ENCODE measurements around the gene MYO3B. TPM values are rescaled to one million over a fixed set of nuclear protein-coding genes. Genes with fewer than 3 reads are reported as not detected.
"Not testable (repeated sequence)": the region's sequence is repeated elsewhere in the genome, so short reads cannot be mapped to it uniquely, and the experiment has no call there.

MYO3B gene
- total and polyA plus RNA-seq, 8 donors: 0.38 to 1.3 (median 0.52) TPM

GRCh38 chr2:170345607-170346006 lies 167.7 kb downstream of the MYO3B start:
- no peaks in the 10 kb centered on the region for H3K27me3 ChIP-seq
- WGBS, 2 donors: 73 to 81% methylated on average over 2 of the region's 2 CpGs
- no peak overlapping the region for H3K27ac ChIP-seq
- no peak for TF ChIP-seq CTCF (IDR thresholded peaks at IDR 0.05)
- H3K4me3 ChIP-seq: no peak overlapping the region
- ATAC-seq: no peak
- no peak for DNase-seq
- H3K4me1 ChIP-seq: no peaks in the 10 kb centered on the region
- H3K36me3 ChIP-seq: no peaks in the 10 kb centered on the region
- H3K9me3 ChIP-seq: no peaks in the 10 kb centered on the region
- intact Hi-C loops (cut with DNase I): no loop called here
- no peak for FAIRE-seq

DNA sequence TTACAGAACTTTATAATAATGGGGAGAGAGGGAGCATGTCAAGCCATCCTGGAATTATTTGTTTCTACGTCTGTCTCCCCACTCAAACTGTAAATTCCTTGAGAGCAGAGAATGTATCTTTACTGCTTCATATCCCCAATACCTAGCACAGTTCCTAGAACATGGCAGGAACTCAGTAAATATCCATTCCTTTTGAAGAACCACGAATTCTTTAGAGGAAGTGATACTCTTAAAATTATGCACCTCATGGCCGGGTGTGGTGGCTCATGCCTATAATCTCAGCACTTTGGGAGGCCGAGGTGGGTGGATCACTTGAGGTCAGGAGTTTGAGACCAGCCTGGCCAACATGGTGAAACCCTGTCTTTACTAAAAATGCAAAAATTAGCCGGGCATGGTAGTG lies 171.3 kb downstream of the MYO3B start:
- H3K27ac ChIP-seq; H3K4me3 ChIP-seq; FAIRE-seq; ATAC-seq; DNase-seq; intact Hi-C loops (cut with DNase I); H3K4me1 ChIP-seq; H3K36me3 ChIP-seq; H3K9me3 ChIP-seq; H3K27me3 ChIP-seq: not testable (repeated sequence)
- 46 to 58% methylated on average over 5 of the region's 5 CpGs for WGBS, 2 donors

DNA sequence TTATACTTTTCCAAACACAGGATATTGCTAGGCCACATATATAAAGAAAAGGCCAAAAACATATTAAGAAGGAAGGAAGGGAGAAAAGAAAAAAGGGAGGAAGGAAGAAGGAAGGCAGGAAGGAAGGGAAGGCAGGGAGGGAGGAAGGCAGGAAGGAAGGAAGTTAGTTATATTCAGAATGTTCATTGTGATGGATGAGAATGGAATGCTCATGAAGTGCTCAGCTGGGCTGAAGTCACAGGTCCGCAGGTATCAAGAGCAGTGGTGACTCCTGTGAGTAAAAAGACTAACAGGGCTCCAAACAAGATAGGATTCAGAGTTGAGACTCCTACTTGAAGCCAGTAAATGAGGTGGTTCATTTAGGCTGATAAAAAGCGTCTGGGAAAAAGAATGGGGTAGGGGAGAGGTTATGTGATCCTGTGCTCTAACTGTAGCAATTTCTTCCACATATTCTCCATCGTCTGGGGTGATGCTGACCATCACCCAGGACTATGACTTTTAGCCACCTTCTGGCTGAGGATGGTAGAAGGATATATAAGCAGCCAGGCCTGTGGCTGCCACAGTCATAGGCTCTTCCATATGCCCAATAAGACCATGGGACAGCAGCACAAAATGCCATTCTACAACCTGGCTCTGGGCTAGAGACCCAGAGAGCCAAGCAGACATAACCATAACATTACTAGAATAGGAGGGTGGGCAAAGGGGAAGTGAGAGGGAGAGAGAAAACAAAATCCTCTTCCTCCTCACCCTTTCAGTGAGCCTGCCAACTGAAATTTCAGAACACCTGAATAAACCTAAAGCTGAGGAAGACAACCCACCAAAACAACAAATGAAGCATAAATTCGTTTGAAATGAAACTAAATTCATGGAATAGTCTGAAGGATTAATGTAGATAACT lies 173.2 kb downstream of the MYO3B start:
- intact Hi-C loops (cut with DNase I): no loop called here
- TF ChIP-seq CTCF (IDR thresholded peaks at IDR 0.05): no peak
- H3K27me3 ChIP-seq: no peaks in the 10 kb centered on the region
- ATAC-seq (no peak), DNase-seq (no peak), FAIRE-seq (no peak)
- no peak overlapping the region for H3K27ac ChIP-seq
- WGBS, 2 donors: 56 to 75% methylated on average over 4 of the region's 4 CpGs
- no peaks in the 10 kb centered on the region for H3K4me1 ChIP-seq
- H3K9me3 ChIP-seq: no peaks in the 10 kb centered on the region
- H3K4me3 ChIP-seq: no peak overlapping the region
- no peaks in the 10 kb centered on the region for H3K36me3 ChIP-seq

DNA sequence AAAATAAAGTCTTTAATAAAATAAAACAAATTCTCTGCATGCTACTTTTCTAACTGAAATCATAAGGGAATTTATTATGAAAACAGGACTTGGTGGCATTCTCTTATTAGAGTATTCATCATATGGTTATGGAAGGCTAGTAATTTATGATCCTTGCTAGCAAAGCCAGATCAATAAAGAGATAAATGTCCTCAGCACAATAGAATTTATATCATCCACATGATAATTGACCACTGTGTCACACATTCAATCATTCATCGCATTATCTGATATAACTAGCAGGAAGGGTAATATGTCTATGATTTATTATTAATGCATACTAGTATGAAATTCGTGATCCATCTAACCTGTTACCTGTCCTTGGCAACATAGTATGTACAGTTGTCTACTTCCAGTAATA lies 175.8 kb downstream of the MYO3B start:
- WGBS, 2 donors: 57 to 71% methylated on average over 2 of the region's 2 CpGs
- TF ChIP-seq CTCF (IDR thresholded peaks at IDR 0.05): no peak
- DNase-seq (no peak), ATAC-seq (no peak), FAIRE-seq (no peak)
- Histone ChIP-seq H3K27ac (no peak overlapping the region), H3K4me3 (no peak overlapping the region), H3K36me3 (no peaks in the 10 kb centered on the region), H3K27me3 (no peaks in the 10 kb centered on the region), H3K9me3 (no peaks in the 10 kb centered on the region), H3K4me1 (no peaks in the 10 kb centered on the region)
- intact Hi-C loops (cut with DNase I): no loop called here

- WGBS, 2 donors: 62 to 74% methylated on average over 2 of the region's 2 CpGs
- FAIRE-seq (no peak), DNase-seq (no peak)
Measured at GRCh38 chr2:170354388-170354787, 176.4 kb downstream of the MYO3B start.

More at GRCh38 chr2:170354388-170354787, 176.4 kb downstream of the MYO3B start:
- TF ChIP-seq CTCF (IDR thresholded peaks at IDR 0.05): no peak
- H3K27ac ChIP-seq: no peak overlapping the region
- H3K36me3 ChIP-seq: no peaks in the 10 kb centered on the region
- intact Hi-C loops (cut with DNase I): no loop called here
- H3K27me3 ChIP-seq: no peaks in the 10 kb centered on the region
- no peak for ATAC-seq
- H3K4me1 ChIP-seq: no peaks in the 10 kb centered on the region
- H3K4me3 ChIP-seq: no peak overlapping the region
- no peaks in the 10 kb centered on the region for H3K9me3 ChIP-seq

All from pancreas (tissue), 10 donors.